WERI-Rb-1 (cell line): ENCODE measurements around the gene CDA.

Experiments used
- DNase-seq: peaks from one replicate; pipeline ENCODE4 v3.0.0-alpha.2; 2020
- H3K27ac ChIP-seq: fragments of 250-450 bp; sonication (Bioruptor Pico); 2 replicates; pipeline ENCODE4 v1.5.1; 2020; ENCODE audit warnings: mild to moderate bottlenecking, moderate library complexity
- H3K27me3 ChIP-seq: fragments of 250-450 bp; sonication (Bioruptor Pico); 2 replicates; pipeline ENCODE4 v1.5.1; 2021; ENCODE audit warnings: mild to moderate bottlenecking, low read depth, moderate library complexity; ENCODE audit not compliant: insufficient read depth, severe bottlenecking
- H3K36me3 ChIP-seq: fragments of 250-450 bp; sonication (Bioruptor Pico); 2 replicates; pipeline ENCODE4 v1.5.1; 2020; ENCODE audit warnings: mild to moderate bottlenecking, moderate library complexity
- H3K4me3 ChIP-seq: 2 replicates; pipeline ENCODE4 v1.5.1; 2011; ENCODE audit warnings: low read depth, mild to moderate bottlenecking, control low read depth, low read length
- H3K9me3 ChIP-seq: fragments of 250-450 bp; sonication (Bioruptor Pico); 2 replicates; pipeline ENCODE4 v1.5.1; 2021; ENCODE audit warnings: mild to moderate bottlenecking, moderate library complexity; ENCODE audit not compliant: severe bottlenecking
- CTCF ChIP-seq: IDR thresholded peaks from 2 replicates; pipeline ENCODE4 v1.5.1; 2011; ENCODE audit warnings: low read depth, mild to moderate bottlenecking, control low read depth, inconsistent platforms, low read length

Gene CDA

DNA sequence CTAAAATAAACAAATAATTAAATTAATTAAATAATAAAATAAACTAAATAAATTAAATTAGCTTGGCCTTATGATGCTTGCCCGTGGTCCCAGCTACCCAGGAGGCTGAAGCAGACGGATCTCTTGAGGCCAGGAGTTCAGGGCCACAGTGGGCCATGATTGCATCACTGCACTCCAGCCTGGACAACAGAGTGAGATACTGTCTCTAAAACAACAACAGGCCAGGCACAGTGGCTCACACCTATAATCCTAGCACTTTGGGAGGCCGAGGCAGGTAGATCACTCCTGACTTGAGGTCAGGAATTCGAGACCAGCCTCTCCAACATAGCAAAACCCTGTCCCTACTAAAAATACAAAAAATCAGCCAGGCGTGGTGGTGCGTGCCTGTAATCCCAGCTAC is 32.1 kb downstream of the CDA start:
- no peak for DNase-seq
- Histone ChIP-seq H3K27me3 (no peaks in the 10 kb centered on the region), H3K4me3 (no peak overlapping the region), H3K36me3 (no peaks in the 10 kb centered on the region), H3K9me3 (no peaks in the 10 kb centered on the region), H3K27ac (no peak overlapping the region)
- no peak for TF ChIP-seq CTCF

- peaks cover 4% of the 10 kb centered on the region for H3K9me3 ChIP-seq
- no peak for TF ChIP-seq CTCF
- H3K27me3 ChIP-seq = no peaks in the 10 kb centered on the region
- no peak overlapping the region for H3K4me3 ChIP-seq
- H3K36me3 ChIP-seq = no peaks in the 10 kb centered on the region
- no peak overlapping the region for H3K27ac ChIP-seq
- no peak for DNase-seq
Measured at GRCh38 chr1:20624709-20625108, 35.8 kb downstream of the CDA start.

GRCh38 chr1:20625176-20626097 is 36.5 kb downstream of the CDA start:
- H3K27ac ChIP-seq = no peak overlapping the region

GRCh38 chr1:20626098-20626427 is 37.2 kb downstream of the CDA start:
- DNase-seq = no peak
- Histone ChIP-seq H3K27me3 (no peaks in the 10 kb centered on the region), H3K27ac (no peak overlapping the region)

More at GRCh38 chr1:20625176-20626097, 36.5 kb downstream of the CDA start:
- Histone ChIP-seq H3K9me3 (peaks cover 4% of the 10 kb centered on the region), H3K4me3 (no peak overlapping the region), H3K36me3 (no peaks in the 10 kb centered on the region), H3K27me3 (no peaks in the 10 kb centered on the region)
- TF ChIP-seq CTCF = no peak
- no peak for DNase-seq

DNA sequence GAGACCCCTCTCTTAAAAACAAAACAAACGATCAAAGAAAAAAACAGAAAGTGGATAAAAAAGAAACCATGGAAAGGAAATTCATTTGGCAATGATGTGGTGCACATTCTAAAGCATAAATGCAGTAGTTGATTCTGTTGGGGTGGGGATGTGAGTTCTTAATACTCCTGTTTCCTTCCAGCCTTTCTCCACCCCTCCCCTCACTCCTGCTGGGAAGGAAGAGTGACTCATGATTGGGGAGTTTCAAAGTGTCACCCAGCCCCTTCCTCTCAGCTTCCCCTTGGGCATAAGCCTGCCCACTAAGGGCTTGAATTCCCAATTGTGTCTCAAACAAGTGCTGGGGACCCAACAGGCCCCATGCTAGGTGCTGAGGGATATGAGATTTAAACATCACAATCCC is 37.6 kb downstream of the CDA start:
- Histone ChIP-seq H3K9me3 (peaks cover 4% of the 10 kb centered on the region), H3K4me3 (no peak overlapping the region), H3K27ac (no peak overlapping the region), H3K36me3 (no peaks in the 10 kb centered on the region), H3K27me3 (no peaks in the 10 kb centered on the region)
- DNase-seq = no peak
- no peak for TF ChIP-seq CTCF

More at GRCh38 chr1:20626098-20626427, 37.2 kb downstream of the CDA start:
- H3K36me3 ChIP-seq = no peaks in the 10 kb centered on the region
- peaks cover 4% of the 10 kb centered on the region for H3K9me3 ChIP-seq
- no peak for TF ChIP-seq CTCF
- no peak overlapping the region for H3K4me3 ChIP-seq
